GM23248 (cell line): Measurements from ENCODE around the gene TAF1.

Experiments
- EZH2 ChIP-seq: fragments of 200-600 bp; sonication (generic); IDR thresholded peaks from 2 replicates; pipeline ENCODE4 v1.6.1; 2018; ENCODE audit warnings: antibody characterized with exemption, mild to moderate bottlenecking; ENCODE audit not compliant: insufficient read depth, poor library complexity, severe bottlenecking
- EZH2phosphoT487 ChIP-seq: fragments of 200-600 bp; sonication (generic); IDR thresholded peaks from 2 replicates; pipeline ENCODE4 v1.6.1; 2018; ENCODE audit warnings: antibody characterized with exemption, moderate library complexity, mild to moderate bottlenecking, low read depth; ENCODE audit not compliant: insufficient read depth

DNA sequence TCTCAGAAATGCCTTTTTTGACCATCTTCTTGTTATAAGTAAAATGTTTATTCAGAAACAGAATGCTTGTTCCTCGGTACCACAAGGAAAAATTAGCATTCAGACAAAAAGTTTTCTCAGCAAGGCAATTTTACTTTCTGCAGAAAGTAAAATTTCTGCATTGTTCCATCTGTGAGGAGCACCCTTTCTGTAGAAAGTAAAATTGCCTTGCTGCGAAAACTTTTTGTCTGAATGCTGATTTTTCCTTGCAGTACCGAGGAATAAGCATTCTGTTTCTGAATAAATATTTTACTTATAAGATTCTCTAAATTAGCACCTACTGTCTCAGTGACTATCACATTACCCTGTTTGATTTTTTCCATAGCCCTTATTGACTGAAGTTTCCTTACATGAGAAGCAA lies 39.8 kb upstream of the TAF1 start:
- TF ChIP-seq EZH2 (no peak), EZH2phosphoT487 (no peak)
